Stimulated activated CD4-positive, alpha-beta T cell treated with anti-CD3 and anti-CD28 coated beads, Interleukin-15, amount 100 ng/mL, for 48 hours (primary cell): ENCODE data around the gene ZSCAN32.

ENCODE experiments used
- DNase-seq, 2 donors: peaks; one replicate each; pipeline ENCODE4 v3.0.0-alpha.2; 2020; ENCODE audit warnings: low read depth in 2 of 2

The ZSCAN32 gene

DNA sequence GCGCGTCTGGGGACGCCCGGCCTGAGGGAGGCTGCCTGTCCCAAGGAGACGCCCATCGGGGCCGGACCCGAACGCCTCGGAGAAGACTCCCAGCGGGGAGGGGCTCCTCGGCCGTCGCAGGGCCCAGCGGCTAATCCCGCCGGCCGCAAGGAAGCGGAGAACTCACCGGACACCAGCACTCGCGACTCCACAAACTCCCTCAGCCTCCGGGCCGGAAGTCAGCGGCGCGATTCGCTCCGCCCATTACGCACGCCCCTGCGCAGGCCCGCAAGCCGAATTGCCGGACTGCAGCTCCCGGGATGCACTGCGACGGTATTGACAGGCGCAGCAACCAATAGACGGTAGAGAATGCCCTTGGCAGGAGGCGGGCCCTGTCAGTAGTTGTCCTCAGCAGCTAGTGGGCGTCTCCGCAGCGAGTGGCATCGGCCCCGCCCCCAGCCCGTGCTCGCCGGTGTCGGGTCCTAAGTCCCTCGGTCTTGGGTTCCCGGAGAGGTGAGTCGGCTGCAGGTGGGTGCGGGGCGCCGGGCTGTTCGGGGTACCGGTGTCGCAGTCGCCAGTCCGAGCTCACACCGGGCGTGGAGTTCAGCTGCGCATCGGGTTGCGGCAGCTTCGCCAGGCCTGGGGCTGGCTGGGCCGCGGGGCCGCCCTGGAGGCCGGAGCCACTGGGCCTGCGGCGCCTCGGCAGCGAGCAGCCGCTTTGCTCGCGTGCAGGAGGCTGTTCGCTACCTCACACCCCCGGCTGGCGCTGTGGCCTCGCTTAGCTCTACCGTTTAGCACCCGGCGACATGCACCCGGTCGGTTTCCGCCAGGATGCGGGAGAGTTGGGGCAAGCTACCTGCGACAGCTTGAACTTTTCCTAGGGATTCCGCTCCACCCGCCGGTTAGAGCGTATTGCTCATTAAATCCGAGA, at the start of gene ZSCAN32, which contains the start of gene ZNF174:
Gene ZSCAN32, minus strand, starts transcription at position 226 of the 910 bp plus-strand sequence. CDS start 3,447 bp downstream, outside the sequence.
Gene ZNF174, plus strand, starts transcription at position 437 of the 910 bp plus-strand sequence. CDS start 790 bp downstream, outside the sequence.
- DNase-seq: peak; percentile 97 to 99

DNA sequence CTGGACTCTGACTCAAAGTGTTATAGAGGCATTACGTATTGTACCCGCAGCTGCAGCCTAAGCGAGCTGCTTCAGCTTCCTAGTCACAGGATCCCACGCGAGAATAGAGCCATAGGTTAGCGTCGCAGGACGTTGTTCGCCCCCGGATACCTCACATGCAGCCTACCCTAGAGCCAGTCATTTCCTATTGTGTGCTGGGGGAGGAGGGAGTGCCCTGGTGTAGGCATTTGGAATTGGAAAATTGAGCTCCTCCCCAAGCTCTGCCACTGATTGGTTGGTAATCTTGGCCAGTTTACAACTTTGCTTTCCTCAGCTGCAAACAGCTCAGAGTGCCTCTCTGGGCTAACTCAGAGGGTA, 43.2 kb upstream of the ZSCAN32 start:
- DNase-seq: peak in 1 of 2 donors; percentile 48

DNA sequence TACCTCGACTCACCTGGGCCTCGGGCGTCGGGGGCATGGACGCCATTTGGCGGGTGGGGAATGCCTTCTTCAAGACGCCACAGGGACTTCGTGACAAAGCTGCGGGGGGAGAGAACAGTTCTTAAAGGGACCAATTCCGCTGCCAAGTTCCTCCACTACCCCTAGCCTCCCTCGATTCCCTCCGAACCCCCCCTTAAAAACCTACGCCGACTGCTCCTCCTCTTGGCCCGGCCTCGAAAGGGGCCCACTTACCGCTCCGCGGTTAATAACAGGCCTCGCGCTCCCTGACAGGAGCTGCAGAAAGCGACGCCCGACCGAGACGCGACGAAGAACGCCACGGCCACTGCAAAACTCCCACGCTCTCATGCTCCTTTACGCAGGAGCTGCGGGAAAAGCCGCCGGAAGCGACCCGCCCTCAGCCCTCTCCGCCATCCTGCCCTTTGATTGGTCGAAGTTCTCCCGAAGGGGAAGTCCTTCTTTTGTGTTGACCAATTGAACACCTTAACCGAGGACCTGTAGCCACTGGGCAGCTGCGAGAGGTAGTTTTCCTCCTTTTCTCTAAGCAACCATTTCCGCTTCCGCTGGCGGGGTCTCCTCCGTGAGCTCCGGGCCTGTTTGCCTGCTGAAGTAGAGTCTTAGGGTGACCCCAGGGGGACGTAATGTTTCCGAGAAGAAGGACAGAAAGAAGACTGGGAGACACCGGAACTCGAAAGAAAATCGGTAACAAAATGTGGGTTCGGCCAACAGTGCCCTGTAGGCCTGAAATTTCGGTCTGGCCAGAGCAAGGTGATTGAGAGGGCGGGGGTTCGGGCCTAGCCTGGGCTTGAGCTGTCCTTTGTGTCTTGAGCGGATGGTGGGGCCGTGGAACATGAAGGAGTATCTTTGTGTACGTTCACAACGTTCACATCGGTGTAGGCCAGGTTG, 42.6 kb upstream of the ZSCAN32 start, which contains the start of the genes NAA60 and ZNF597:
Gene NAA60, plus strand, starts transcription at position 573 of the 924 bp plus-strand sequence. CDS start 32,548 bp downstream, outside the sequence.
Gene ZNF597, minus strand, starts transcription at position 397 of the 924 bp plus-strand sequence. Its CDS starts 351 bp downstream, at position 46.
- DNase-seq: peak; percentile 69 to 80

GRCh38 chr16:3439637-3440036, 38.8 kb upstream of the ZSCAN32 start:
- no peak for DNase-seq

- no peak for DNase-seq
Observed at GRCh38 chr16:3434373-3434772, 33.6 kb upstream of the ZSCAN32 start.

- DNase-seq: peak; percentile 47 to 54
Observed at GRCh38 chr16:3431779-3432219, 31.0 kb upstream of the ZSCAN32 start.

DNA sequence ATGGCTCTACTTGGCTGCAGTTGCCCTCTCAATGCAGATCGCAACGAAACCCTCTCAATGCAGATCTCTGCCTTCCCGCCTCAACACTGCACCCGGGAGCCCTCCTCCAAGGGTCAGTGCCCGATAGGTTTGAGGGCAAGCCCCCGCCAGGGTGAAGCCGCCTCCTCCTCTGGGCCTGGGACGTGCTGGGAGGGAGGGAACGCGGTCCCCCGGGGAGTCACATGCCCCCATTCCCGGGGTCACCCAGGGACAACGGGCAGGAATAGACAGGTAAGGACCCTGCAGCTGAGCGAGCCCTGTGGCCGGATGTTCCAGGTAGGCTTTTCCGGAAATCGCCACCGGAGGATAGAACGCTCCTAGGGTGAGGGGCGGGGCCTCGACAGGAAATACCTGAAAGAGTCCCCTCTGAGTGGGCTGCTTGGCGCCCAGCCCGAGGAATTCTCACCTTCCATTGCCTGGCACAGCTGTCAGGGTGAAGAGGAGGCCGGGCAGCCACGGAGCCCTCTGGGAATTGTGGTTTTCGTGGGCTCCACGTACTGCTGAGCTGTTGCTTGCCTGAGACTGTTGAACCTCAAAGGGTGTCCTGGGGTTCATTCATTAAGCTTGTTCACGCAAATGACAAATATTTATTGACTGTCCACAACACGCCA, 13.1 kb upstream of the ZSCAN32 start:
- DNase-seq: no peak

GRCh38 chr16:3408561-3409197, 7.9 kb upstream of the ZSCAN32 start:
- DNase-seq: no peak

- DNase-seq: no peak
Observed at GRCh38 chr16:3401719-3402397, 1.1 kb upstream of the ZSCAN32 start.

DNA sequence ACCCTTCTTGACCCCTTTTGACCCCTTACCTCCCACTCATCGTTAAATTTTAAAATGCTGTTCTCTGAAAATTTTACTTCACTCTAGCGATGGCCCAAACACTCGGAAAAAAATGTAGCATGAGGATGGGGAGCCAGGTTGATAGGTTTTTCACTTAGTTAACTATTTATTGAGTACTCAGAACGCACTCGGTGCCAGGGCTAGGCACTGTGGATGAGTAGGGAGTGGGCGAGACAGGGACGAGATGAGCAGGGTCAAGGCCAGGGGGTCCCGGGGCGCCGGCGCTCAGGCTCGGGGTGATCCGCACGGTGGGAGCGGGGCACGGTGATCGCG, 392 bp downstream of the ZSCAN32 start:
- no peak for DNase-seq

- no peak for DNase-seq
Observed at GRCh38 chr16:3389663-3390338, 11.0 kb downstream of the ZSCAN32 start.

- no peak for DNase-seq
Observed at GRCh38 chr16:3388325-3388724, 12.5 kb downstream of the ZSCAN32 start.

DNA sequence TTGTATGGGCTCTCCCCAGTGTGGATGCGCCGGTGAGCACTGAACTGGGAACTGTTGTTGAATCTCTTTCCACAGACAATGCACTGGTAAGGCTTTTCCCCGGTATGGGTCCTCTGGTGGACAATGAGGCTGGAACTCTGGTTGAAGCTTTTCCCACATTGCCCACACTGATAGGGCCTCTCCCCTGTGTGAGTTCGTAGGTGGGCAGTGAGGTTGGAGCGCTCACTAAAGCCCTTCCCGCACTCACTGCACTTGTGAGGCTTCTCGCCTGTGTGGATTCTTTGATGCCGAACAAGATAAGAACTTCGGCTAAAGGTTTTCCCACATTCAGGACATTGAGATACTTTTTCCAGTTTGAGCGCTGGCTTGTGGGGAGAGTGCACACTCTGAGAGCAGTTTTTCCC, 17.8 kb downstream of the ZSCAN32 start:
- DNase-seq: no peak

DNA sequence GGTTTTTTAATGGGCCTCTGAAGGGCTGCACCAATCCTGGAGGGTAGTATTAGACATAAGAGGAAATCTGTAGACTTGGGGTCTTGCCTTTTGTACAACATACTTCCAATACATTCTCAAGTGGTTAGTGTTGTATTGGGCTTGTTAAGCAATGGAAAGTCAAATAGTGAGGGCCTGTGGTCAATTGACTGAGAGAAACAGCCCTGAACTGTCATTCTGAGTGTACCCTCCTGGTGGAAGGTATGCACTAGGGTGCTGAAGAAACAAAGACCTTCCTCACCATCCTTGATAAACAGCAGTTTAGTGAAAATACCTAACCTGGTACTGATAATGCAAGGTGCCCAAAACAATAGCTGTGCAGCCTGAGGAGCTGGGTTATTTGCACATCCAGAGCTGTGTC, 22.9 kb downstream of the ZSCAN32 start:
- no peak for DNase-seq

- no peak for DNase-seq
Observed at GRCh38 chr16:3375680-3376079, 25.1 kb downstream of the ZSCAN32 start.

DNA sequence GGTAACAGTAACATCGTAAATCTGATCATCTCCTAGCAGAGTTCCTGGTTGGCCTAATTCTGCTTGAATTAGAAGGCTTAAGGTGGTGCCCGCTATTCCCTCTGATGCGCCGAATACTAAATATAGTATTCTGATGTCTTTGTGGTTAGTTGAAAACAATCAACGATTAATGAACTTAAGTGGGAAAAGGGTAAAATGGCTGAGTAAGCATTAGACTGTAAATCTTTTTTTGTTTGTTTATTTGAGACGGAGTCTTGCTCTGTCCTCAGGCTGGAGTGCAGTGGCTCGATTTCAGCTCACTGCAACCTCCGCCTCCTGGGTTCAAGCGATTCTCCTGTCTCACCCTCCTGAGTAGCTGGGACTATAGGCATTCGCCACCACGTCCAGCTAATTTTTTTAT, 31.7 kb downstream of the ZSCAN32 start:
- no peak for DNase-seq

- DNase-seq: peak; percentile 84
Observed at GRCh38 chr16:3364774-3365427, 35.9 kb downstream of the ZSCAN32 start.

DNA sequence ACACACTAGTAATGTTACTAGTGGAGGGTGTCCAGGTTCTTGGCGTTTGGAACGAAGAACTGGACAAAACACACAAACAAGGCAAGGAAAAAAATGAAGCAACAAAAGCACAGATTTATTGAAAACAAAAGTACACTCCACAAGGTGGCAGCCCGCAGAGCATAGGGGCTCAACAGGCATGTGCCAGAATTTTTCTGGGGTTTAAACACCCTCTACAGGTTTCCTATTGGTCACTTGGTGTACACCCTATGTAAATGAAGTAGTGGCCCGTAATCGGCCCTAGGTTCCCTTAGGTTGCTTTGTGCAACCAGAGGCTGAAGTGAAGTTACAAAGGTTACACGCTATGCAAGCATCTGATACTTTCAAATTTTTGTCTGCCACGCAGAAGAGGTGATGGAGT, 37.0 kb downstream of the ZSCAN32 start:
- no peak for DNase-seq

DNA sequence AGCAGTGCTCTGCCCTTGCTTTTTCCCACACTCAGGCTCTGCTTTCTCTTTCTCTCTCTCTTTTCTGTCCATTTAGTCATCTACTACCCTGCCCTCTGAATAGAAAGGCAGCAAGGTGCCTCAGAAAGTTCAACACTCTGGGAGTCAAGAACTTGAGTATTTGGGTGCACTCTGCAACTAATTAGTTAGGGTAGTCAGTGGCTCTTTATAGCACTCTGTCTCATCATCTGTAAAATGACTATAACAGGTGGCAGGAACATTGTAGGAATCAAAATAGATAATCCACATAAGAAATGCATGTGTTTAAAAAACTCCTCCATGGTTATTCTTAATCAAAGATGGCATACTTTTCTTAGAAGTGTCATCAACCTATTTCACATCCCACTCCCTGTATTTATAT, 37.9 kb downstream of the ZSCAN32 start:
- DNase-seq: no peak
